Caco-2 (cell line): ENCODE data around the gene COL15A1. TPM values are rescaled to one million over a fixed set of nuclear protein-coding genes. Genes with fewer than 3 reads are reported as not detected.

Experiments used
- BruUV-seq: library from RNA; stranded (reverse); fragments of 400-500 nt; replicated peaks from 2 replicates; lab custom pipeline; 2021; lab: Mats Ljungman, UMichigan
- CTCF ChIA-PET: fragments of 300-600 bp; sonication (Branson Sonifier 250); formaldehyde crosslinking; loops from one replicate; lab custom pipeline; 2022; ENCODE audit warnings: antibody characterized with exemption; lab: Charles Lee
- POLR2A ChIA-PET: fragments of 300-600 bp; sonication (Branson Sonifier 250); formaldehyde crosslinking; loops from one replicate; lab custom pipeline; 2022; ENCODE audit warnings: antibody characterized with exemption; lab: Charles Lee
- DNase-seq, 2 experiments: peaks; one replicate each; pipeline versions ENCODE4 v3.0.0 to v3.0.0-alpha.2; 2020 to 2022
- H3K27me3 ChIP-seq: replicated peaks from 2 replicates; pipeline ENCODE4 v1.6.0; 2011; ENCODE audit warnings: low read length; ENCODE audit not compliant: control insufficient read depth, insufficient read depth
- H3K36me3 ChIP-seq: 2 replicates; pipeline ENCODE4 v1.5.1; 2011; ENCODE audit warnings: low read length; ENCODE audit not compliant: control insufficient read depth, insufficient read depth
- H3K4me1 ChIP-seq: fragments of 250-450 bp; sonication (Bioruptor Pico); 2 replicates; pipeline ENCODE4 v1.5.1; 2020; ENCODE audit warnings: mild to moderate bottlenecking
- H3K4me3 ChIP-seq: 2 replicates; pipeline ENCODE4 v1.5.1; 2011; ENCODE audit warnings: low read depth, mild to moderate bottlenecking, control low read depth, low read length
- H3K9me3 ChIP-seq: fragments of 250-450 bp; sonication (Bioruptor Pico); 2 replicates; pipeline ENCODE4 v1.5.1; 2020; ENCODE audit warnings: mild to moderate bottlenecking, moderate library complexity
- H3K27ac Mint-ChIP-seq: one replicate; pipeline ENCODE4 v1.8.0; 2022; ENCODE audit warnings: mixed read lengths; ENCODE audit not compliant: unreplicated experiment
- H3K27me3 Mint-ChIP-seq: one replicate; pipeline ENCODE4 v1.8.0; 2022; ENCODE audit warnings: mixed read lengths; ENCODE audit not compliant: insufficient read depth, unreplicated experiment
- H3K36me3 Mint-ChIP-seq: one replicate; pipeline ENCODE4 v1.8.0; 2022; ENCODE audit warnings: mild to moderate bottlenecking, mixed read lengths; ENCODE audit not compliant: insufficient read depth, unreplicated experiment
- H3K4me1 Mint-ChIP-seq: one replicate; pipeline ENCODE4 v1.8.0; 2022; ENCODE audit warnings: low read depth, mixed read lengths; ENCODE audit not compliant: unreplicated experiment
- H3K4me3 Mint-ChIP-seq: one replicate; pipeline ENCODE4 v1.8.0; 2022; ENCODE audit warnings: mild to moderate bottlenecking, moderate library complexity, mixed read lengths; ENCODE audit not compliant: unreplicated experiment
- H3K9me3 Mint-ChIP-seq: one replicate; pipeline ENCODE4 v1.8.0; 2022; ENCODE audit warnings: mixed read lengths; ENCODE audit not compliant: unreplicated experiment
- intact Hi-C: fragments of 100-400 bp; cut with micrococcal nuclease; formaldehyde crosslinking; loops from one replicate; pipeline ENCODE4 v1.10.0; 2022; ENCODE audit not compliant: unreplicated experiment
- total RNA-seq: library from RNA; stranded (reverse); gene quantifications from 2 replicates; pipeline ENCODE4 v1.2.3, GENCODE V29; 2022
- TF ChIP-seq, protein P1 (sequence below), 2 experiments: fragments of 200-600 bp in 1 of 2; IDR thresholded peaks; 1 replicate in 1 of 2; 2 replicates in 1 of 2; pipeline versions ENCODE4 v1.5.1 to v1.8.0; 2011 to 2022; ENCODE audit warnings: antibody characterized with exemption in 1 of 2, control low read depth in 1 of 2, inconsistent platforms in 1 of 2, low read depth in 1 of 2, low read length in 1 of 2, mild to moderate bottlenecking in 1 of 2, moderate library complexity in 1 of 2; ENCODE audit not compliant: insufficient read depth in 1 of 2, severe bottlenecking in 1 of 2, unreplicated experiment in 1 of 2

Gene COL15A1
- total RNA-seq, 1 experiment from 2014 or later: not detected

- Mint-ChIP-seq H3K36me3 (no peaks in the 10 kb centered on the region), H3K27me3 (peaks cover 11% of the 10 kb centered on the region), H3K27ac (no peak overlapping the region), H3K9me3 (no peaks in the 10 kb centered on the region), H3K4me1 (peaks cover 4% of the 10 kb centered on the region), H3K4me3 (no peak overlapping the region)
- TF ChIP-seq, protein P1, sequence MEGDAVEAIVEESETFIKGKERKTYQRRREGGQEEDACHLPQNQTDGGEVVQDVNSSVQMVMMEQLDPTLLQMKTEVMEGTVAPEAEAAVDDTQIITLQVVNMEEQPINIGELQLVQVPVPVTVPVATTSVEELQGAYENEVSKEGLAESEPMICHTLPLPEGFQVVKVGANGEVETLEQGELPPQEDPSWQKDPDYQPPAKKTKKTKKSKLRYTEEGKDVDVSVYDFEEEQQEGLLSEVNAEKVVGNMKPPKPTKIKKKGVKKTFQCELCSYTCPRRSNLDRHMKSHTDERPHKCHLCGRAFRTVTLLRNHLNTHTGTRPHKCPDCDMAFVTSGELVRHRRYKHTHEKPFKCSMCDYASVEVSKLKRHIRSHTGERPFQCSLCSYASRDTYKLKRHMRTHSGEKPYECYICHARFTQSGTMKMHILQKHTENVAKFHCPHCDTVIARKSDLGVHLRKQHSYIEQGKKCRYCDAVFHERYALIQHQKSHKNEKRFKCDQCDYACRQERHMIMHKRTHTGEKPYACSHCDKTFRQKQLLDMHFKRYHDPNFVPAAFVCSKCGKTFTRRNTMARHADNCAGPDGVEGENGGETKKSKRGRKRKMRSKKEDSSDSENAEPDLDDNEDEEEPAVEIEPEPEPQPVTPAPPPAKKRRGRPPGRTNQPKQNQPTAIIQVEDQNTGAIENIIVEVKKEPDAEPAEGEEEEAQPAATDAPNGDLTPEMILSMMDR (IDR thresholded peaks at IDR 0.05; ENCODE audit: insufficient read depth in 1 of 2, low read depth in 1 of 2, low read length in 1 of 2, severe bottlenecking in 1 of 2, unreplicated experiment in 1 of 2): no peak
- intact Hi-C loops: no loop called here
- Histone ChIP-seq H3K27me3 (no peaks in the 10 kb centered on the region), H3K36me3 (no peaks in the 10 kb centered on the region), H3K4me3 (no peak overlapping the region), H3K4me1 (no peaks in the 10 kb centered on the region), H3K9me3 (no peaks in the 10 kb centered on the region)
- POLR2A ChIA-PET: no interaction called here
- DNase-seq: no peak
- no TSS peak for BruUV-seq
- CTCF ChIA-PET: no interaction called here
These were observed 17.8 kb upstream of the COL15A1 start for GRCh38 chr9:98925956-98926355.

DNA sequence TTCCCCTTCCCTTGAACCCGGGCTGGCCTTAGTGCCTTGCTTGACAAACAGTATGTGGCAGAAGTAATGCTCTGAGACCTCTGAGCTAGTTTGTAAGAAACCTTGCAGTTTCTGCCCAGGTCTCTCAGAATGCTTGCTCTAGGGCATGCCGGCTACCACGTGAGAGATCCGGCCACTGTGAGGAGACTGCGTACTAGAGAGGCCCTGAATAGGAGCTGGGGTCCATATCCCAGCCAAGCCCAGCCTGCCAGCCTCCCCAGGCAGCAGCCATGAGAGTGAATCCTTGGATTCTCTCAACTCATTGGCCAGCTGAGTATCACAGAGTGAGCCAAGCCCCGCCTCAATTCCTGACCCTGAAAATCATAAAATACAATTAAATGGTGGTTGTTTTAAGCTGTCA, 16.0 kb upstream of the COL15A1 start:
- no peak for DNase-seq
- no peaks in the 10 kb centered on the region for H3K9me3 ChIP-seq
- ChIA-PET POLR2A (interaction anchor here (0.6 kb wide), 1 partner anchor 257 kb away, joined by 8 read pairs; no protein-coding TSS in a partner anchor), CTCF (no interaction called here)
- Mint-ChIP-seq H3K36me3 (no peaks in the 10 kb centered on the region), H3K9me3 (no peaks in the 10 kb centered on the region), H3K4me1 (peaks cover 4% of the 10 kb centered on the region), H3K27ac (no peak overlapping the region), H3K4me3 (no peak overlapping the region), H3K27me3 (peaks cover 11% of the 10 kb centered on the region)
- H3K27me3 ChIP-seq: no peaks in the 10 kb centered on the region
- H3K36me3 ChIP-seq: no peaks in the 10 kb centered on the region
- H3K4me3 ChIP-seq: no peak overlapping the region
- BruUV-seq: no TSS peak
- H3K4me1 ChIP-seq: no peaks in the 10 kb centered on the region
- intact Hi-C loops: no loop called here
- TF ChIP-seq, protein P1 (IDR thresholded peaks at IDR 0.05; ENCODE audit: insufficient read depth in 1 of 2, low read depth in 1 of 2, low read length in 1 of 2, severe bottlenecking in 1 of 2, unreplicated experiment in 1 of 2): no peak

DNA sequence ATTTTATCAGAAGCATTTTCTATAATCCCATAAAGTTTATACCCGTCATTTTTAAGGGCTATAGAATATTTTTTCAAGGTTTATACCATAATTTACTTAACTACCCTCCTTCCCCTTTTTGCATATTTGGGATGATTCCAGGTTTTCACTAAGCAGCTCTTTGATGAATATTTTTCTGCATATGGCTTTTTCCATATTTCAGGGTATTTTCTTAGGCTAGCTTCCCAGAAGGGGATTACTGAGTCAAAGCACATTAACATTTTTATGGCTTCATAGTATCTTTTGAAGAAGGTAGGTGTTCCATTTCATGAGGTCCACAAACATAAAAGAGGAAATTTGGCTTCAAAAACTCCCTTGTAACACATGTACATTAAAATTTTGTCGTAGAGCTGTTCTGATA, 14.6 kb upstream of the COL15A1 start:
- no peaks in the 10 kb centered on the region; the same call in 1 of the 2 replicates for H3K27me3 ChIP-seq
- no peaks in the 10 kb centered on the region for H3K9me3 Mint-ChIP-seq
- intact Hi-C loops: no loop called here
- H3K27me3 Mint-ChIP-seq: peaks cover 11% of the 10 kb centered on the region
- H3K36me3 Mint-ChIP-seq: no peaks in the 10 kb centered on the region
- no peaks in the 10 kb centered on the region for H3K36me3 ChIP-seq
- no peak overlapping the region for H3K4me3 ChIP-seq
- H3K4me1 ChIP-seq: no peaks in the 10 kb centered on the region
- H3K4me3 Mint-ChIP-seq: no peak overlapping the region
- H3K4me1 Mint-ChIP-seq: peaks cover 4% of the 10 kb centered on the region
- ChIA-PET POLR2A (no interaction called here), CTCF (no interaction called here)
- H3K9me3 ChIP-seq: no peaks in the 10 kb centered on the region
- H3K27ac Mint-ChIP-seq: no peak overlapping the region
- BruUV-seq: no TSS peak
- TF ChIP-seq, protein P1 (IDR thresholded peaks at IDR 0.05; ENCODE audit: insufficient read depth in 1 of 2, low read depth in 1 of 2, low read length in 1 of 2, severe bottlenecking in 1 of 2, unreplicated experiment in 1 of 2): no peak
- DNase-seq: no peak
